WTC11 (cell line): Measurements from ENCODE around the gene CDK8.
"Not testable (repeated sequence)": the region's sequence is repeated elsewhere in the genome, so short reads cannot be mapped to it uniquely, and the experiment has no call there.

Experiments
- CREB1 ChIP-seq: sonication (generic); formaldehyde crosslinking; IDR thresholded peaks from 2 replicates; pipeline ENCODE4 v1.8.0; 2023; ENCODE audit warnings: mild to moderate bottlenecking, missing genetic modification reagents
- CREM ChIP-seq: sonication (generic); formaldehyde crosslinking; IDR thresholded peaks from 2 replicates; pipeline ENCODE4 v1.8.1; 2022; ENCODE audit warnings: mild to moderate bottlenecking, missing genetic modification reagents, moderate library complexity
- JUN ChIP-seq: sonication (generic); formaldehyde crosslinking; IDR thresholded peaks from 2 replicates; pipeline ENCODE4 v1.8.0; 2023; ENCODE audit warnings: mild to moderate bottlenecking, missing genetic modification reagents
- NR2C2 ChIP-seq: sonication (generic); formaldehyde crosslinking; IDR thresholded peaks from 2 replicates; pipeline ENCODE4 v1.8.0; 2022; ENCODE audit warnings: mild to moderate bottlenecking, missing genetic modification reagents
- TP53 ChIP-seq: sonication (generic); formaldehyde crosslinking; IDR thresholded peaks from 2 replicates; pipeline ENCODE4 v1.8.1; 2023; ENCODE audit warnings: mild to moderate bottlenecking, missing genetic modification reagents
- USF1 ChIP-seq: sonication (generic); formaldehyde crosslinking; IDR thresholded peaks from 2 replicates; pipeline ENCODE4 v1.8.0; 2022; ENCODE audit warnings: mild to moderate bottlenecking, missing genetic modification reagents
- ZBTB43 ChIP-seq: sonication (generic); formaldehyde crosslinking; IDR thresholded peaks from 2 replicates; pipeline ENCODE4 v1.8.1; 2023; ENCODE audit warnings: mild to moderate bottlenecking, missing genetic modification reagents

GRCh38 chr13:26252006-26252405 lies 1.9 kb upstream of the CDK8 start:
- not testable (repeated sequence) for TF ChIP-seq CREM (CRISPR knock-in tag); CREB1 (CRISPR knock-in tag); ZBTB43 (CRISPR knock-in tag); NR2C2 (CRISPR knock-in tag); JUN; TP53 (CRISPR knock-in tag); USF1 (CRISPR knock-in tag)
